ENCODE measurements around the gene KIAA0232.

Gene KIAA0232

DNA sequence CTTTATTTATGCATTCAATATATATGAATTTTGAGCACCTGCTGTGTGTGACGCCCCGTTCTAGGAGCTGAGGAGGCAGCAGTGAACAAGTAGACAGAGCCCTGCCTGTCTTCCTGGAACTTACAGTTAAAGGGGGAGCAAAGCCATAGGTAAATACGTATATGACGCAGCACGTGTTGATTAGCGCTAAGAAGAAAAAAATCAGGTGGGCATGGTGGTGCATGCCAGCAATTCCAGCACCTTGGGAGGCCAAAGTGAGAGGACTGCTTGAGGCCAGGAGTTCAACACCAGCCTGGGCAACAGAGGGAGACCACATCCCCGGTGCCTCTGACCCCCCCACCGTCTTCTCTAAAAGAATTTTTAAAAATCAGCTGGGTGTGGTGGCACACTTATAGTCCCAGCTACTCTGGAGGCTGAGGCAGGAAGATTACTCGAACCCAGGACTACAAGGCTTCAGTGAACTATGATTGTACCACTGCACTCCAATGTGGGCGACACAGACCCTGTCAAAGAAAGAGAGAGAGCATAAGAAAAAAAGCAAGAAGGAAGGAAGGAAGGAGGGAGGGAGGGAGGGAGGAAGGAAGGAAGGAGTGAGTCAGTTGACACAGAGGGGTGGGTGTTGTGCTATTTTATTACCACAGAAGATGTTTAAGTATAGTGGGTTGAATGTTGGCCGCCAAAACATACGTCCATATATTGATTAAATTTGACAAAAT lies 5.4 kb upstream of the KIAA0232 start:
- TF ChIP-seq, protein P1, sequence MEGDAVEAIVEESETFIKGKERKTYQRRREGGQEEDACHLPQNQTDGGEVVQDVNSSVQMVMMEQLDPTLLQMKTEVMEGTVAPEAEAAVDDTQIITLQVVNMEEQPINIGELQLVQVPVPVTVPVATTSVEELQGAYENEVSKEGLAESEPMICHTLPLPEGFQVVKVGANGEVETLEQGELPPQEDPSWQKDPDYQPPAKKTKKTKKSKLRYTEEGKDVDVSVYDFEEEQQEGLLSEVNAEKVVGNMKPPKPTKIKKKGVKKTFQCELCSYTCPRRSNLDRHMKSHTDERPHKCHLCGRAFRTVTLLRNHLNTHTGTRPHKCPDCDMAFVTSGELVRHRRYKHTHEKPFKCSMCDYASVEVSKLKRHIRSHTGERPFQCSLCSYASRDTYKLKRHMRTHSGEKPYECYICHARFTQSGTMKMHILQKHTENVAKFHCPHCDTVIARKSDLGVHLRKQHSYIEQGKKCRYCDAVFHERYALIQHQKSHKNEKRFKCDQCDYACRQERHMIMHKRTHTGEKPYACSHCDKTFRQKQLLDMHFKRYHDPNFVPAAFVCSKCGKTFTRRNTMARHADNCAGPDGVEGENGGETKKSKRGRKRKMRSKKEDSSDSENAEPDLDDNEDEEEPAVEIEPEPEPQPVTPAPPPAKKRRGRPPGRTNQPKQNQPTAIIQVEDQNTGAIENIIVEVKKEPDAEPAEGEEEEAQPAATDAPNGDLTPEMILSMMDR (conservative IDR thresholded peaks at IDR 0.05; ENCODE audit: low read depth, low read length) = no peak
- no peak overlapping the region for H3K9ac ChIP-seq

DNA sequence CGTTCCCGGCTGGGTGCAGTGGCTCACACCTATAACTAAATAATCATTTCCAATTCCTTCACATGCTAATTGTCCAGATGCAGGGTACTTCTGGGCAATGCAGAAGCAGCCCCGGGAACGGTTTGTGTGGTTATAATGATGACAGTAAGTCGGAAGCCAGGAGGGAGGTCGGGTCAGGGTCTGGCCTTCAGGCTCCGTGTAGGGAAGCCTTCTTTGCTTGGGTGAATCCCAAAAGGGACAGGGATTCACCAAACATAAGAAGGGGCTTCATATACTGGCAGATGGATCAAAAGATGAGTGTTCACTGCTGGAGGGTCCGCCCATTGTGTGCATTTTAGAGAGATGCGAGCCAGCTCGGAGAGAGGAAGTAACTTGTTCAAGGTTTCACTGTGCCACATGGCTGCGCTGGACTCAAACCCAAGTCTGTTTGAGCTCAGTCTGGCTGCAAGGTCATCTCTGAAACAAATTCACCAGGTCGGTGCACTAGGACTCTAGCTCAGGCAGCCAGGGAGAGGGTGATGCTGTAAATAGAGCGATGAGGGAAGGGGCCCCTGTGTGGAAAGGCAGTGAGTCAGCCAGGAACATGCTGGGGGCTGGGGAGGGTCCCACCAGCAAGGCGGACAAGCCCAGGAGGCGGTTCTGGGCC lies 4.8 kb upstream of the KIAA0232 start:
- H3K27me3 ChIP-seq (ENCODE audit: insufficient read depth, low read depth) = no peaks in the 10 kb centered on the region
- no peak overlapping the region for H3K27ac ChIP-seq
- no peak overlapping the region for H3K9ac ChIP-seq
- no peaks in the 10 kb centered on the region for H3K36me3 ChIP-seq (ENCODE audit: insufficient read depth)
- no peaks in the 10 kb centered on the region for H3K79me2 ChIP-seq (ENCODE audit: insufficient read depth, low read depth)
- H2AFZ ChIP-seq (ENCODE audit: low read depth) = no peak overlapping the region
- TF ChIP-seq, protein P1 (conservative IDR thresholded peaks at IDR 0.05; ENCODE audit: low read depth, low read length) = no peak
- no peak overlapping the region for H3K4me2 ChIP-seq
- no peaks in the 10 kb centered on the region for H4K20me1 ChIP-seq (ENCODE audit: insufficient read depth)
- H3K4me1 ChIP-seq (ENCODE audit: low read depth, poor library complexity, severe bottlenecking) = peaks cover 18% of the 10 kb centered on the region
- H3K4me3 ChIP-seq (IDR thresholded peaks at IDR 0.05; ENCODE audit: insufficient read depth, low read depth, low read length) = no peak overlapping the region

More for the DNA sequence above, 5.4 kb upstream of the KIAA0232 start:
- H3K36me3 ChIP-seq (ENCODE audit: insufficient read depth) = no peaks in the 10 kb centered on the region
- H3K4me1 ChIP-seq (ENCODE audit: low read depth, poor library complexity, severe bottlenecking) = peaks cover 25% of the 10 kb centered on the region
- H3K79me2 ChIP-seq (ENCODE audit: insufficient read depth, low read depth) = no peaks in the 10 kb centered on the region
- H3K27me3 ChIP-seq (ENCODE audit: insufficient read depth, low read depth) = no peaks in the 10 kb centered on the region
- no peak overlapping the region for H3K27ac ChIP-seq
- H3K4me3 ChIP-seq (IDR thresholded peaks at IDR 0.05; ENCODE audit: insufficient read depth, low read depth, low read length) = no peak overlapping the region
- no peak overlapping the region for H2AFZ ChIP-seq (ENCODE audit: low read depth)
- no peak overlapping the region for H3K4me2 ChIP-seq
- H4K20me1 ChIP-seq (ENCODE audit: insufficient read depth) = no peaks in the 10 kb centered on the region

DNA sequence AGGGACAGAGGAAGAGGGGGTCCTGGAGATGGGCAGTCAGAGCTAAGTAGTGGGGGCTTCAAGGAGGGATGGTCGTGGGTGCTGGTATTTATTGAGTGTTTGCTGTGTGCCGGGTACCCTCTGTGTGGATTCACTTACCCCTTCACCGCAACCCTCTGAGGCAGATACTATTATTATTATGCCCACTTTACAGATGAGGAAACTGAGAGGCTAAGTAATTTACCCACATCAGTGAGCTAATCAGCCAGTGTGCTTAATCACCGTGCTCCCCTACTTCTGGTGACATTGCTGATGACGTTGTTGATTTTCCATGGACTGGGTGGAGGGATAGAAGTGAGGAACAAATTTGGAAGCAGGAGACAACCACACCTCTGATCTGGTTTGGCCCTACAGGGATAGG lies 4.1 kb upstream of the KIAA0232 start:
- no peak overlapping the region for H2AFZ ChIP-seq (ENCODE audit: low read depth)
- no peak overlapping the region for H3K4me2 ChIP-seq
- no peaks in the 10 kb centered on the region for H4K20me1 ChIP-seq (ENCODE audit: insufficient read depth)
- H3K27me3 ChIP-seq (ENCODE audit: insufficient read depth, low read depth) = no peaks in the 10 kb centered on the region
- no peaks in the 10 kb centered on the region for H3K79me2 ChIP-seq (ENCODE audit: insufficient read depth, low read depth)
- H3K36me3 ChIP-seq (ENCODE audit: insufficient read depth) = no peaks in the 10 kb centered on the region
- no peak overlapping the region for H3K9ac ChIP-seq
- peaks cover 13% of the 10 kb centered on the region for H3K4me1 ChIP-seq (ENCODE audit: low read depth, poor library complexity, severe bottlenecking)
- no peak overlapping the region for H3K4me3 ChIP-seq (IDR thresholded peaks at IDR 0.05; ENCODE audit: insufficient read depth, low read depth, low read length)
- no peak overlapping the region for H3K27ac ChIP-seq
- TF ChIP-seq, protein P1 (conservative IDR thresholded peaks at IDR 0.05; ENCODE audit: low read depth, low read length) = no peak

DNA sequence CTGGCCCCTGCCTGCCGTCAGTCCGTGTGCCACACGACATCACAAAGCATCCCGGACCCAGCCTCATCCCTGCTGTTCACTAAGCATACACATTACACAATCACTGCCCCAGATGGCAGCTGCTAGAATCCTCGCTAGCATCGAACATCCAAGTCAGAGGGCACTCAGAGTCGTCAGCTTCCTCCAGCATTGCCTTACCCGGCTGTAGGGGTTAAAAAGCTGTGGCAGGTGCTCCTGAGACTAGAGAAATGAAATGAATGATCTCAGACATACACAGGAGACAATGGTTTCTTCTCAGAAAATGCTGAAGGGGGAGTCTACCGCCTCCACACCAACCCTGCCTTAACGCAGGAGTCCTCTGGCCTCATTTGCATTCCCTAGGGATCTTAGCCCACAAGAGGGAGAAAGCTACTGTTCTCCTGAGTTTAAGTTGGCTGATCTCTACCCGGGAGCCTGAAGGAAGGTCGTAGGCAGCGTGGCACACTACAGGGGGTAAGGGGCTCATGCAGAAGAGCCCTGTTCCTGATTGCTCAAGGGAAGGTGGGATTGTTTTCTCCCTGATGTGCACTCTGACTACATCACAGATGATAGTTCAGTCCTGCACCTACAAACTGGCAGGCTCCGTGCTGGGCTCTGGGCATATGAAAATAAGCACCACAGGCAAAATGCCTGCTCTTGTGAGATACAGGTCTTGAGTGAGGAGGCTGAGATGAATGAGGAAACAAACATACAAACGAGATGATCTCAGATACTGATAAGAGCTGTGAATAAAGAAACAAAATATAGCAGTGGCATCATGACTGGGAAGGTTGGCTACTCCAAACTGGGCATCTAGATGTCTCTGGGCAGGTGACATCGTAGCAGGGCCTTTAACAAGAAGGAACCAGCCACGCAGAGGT lies 2.6 kb upstream of the KIAA0232 start:
- TF ChIP-seq, protein P1 (conservative IDR thresholded peaks at IDR 0.05; ENCODE audit: low read depth, low read length) = no peak
- Histone ChIP-seq H3K79me2 (ENCODE audit: insufficient read depth, low read depth) (peaks cover 13% of the 10 kb centered on the region), H2AFZ (ENCODE audit: low read depth) (no peak overlapping the region), H4K20me1 (ENCODE audit: insufficient read depth) (peaks cover 5% of the 10 kb centered on the region), H3K36me3 (ENCODE audit: insufficient read depth) (no peaks in the 10 kb centered on the region), H3K4me3 (IDR thresholded peaks at IDR 0.05; ENCODE audit: insufficient read depth, low read depth, low read length) (no peak overlapping the region), H3K9ac (no peak overlapping the region), H3K4me1 (ENCODE audit: low read depth, poor library complexity, severe bottlenecking) (peaks cover 25% of the 10 kb centered on the region), H3K27me3 (ENCODE audit: insufficient read depth, low read depth) (no peaks in the 10 kb centered on the region), H3K4me2 (no peak overlapping the region), H3K27ac (no peak overlapping the region)

All from KMS-11 (cell line).